HG02852 (cell line): ENCODE measurements around the gene ZNF20.
A peak's percentile ranks its signal among the peaks of the same experiment; 100 is the strongest.

Source experiments
- ATAC-seq: cut with Tn5 transposase; IDR thresholded peaks from one replicate; pipeline ENCODE4 v1.9.1; 2021; ENCODE audit warnings: mild to moderate bottlenecking, moderate library complexity; ENCODE audit not compliant: unreplicated experiment

Gene ZNF20

GRCh38 chr19:12139885-12140544 is at the start of gene ZNF20:
TSS of gene ZNF20 (minus strand) at chr19:12140350. CDS start at chr19:12140182, 168 bp downstream.
- peak; percentile 89 for ATAC-seq

- no peak for ATAC-seq
Measured at GRCh38 chr19:12187625-12188024, 47.5 kb upstream of the ZNF20 start.

GRCh38 chr19:12180377-12180776 is 40.2 kb upstream of the ZNF20 start:
- ATAC-seq, result no peak

- no peak for ATAC-seq
Measured at GRCh38 chr19:12166626-12167025, 26.5 kb upstream of the ZNF20 start.

- ATAC-seq, result no peak
Measured at GRCh38 chr19:12163826-12164225, 23.7 kb upstream of the ZNF20 start.

GRCh38 chr19:12162882-12163806 is 23.0 kb upstream of the ZNF20 start, which contains the start of gene ZNF136:
TSS of gene ZNF136 (plus strand) at chr19:12163096. CDS start at chr19:12163204, 108 bp downstream.
- peak; percentile 91 for ATAC-seq

GRCh38 chr19:12162513-12162881 is 22.3 kb upstream of the ZNF20 start:
- ATAC-seq, result peak; percentile 20

- no peak for ATAC-seq
Measured at GRCh38 chr19:12159773-12160414, 19.7 kb upstream of the ZNF20 start.

- no peak for ATAC-seq
Measured at GRCh38 chr19:12156223-12157058, 16.3 kb upstream of the ZNF20 start, which contains the start of gene ZNF625. TSS of gene ZNF625 (minus strand) at chr19:12156734. CDS start at chr19:12156558, 176 bp downstream.

- ATAC-seq, result no peak
Measured at GRCh38 chr19:12155324-12155860, 15.2 kb upstream of the ZNF20 start.

- ATAC-seq, result no peak
Measured at GRCh38 chr19:12145348-12145747, 5.2 kb upstream of the ZNF20 start.

- no peak for ATAC-seq
Measured at GRCh38 chr19:12141405-12141736, 1.2 kb upstream of the ZNF20 start.

GRCh38 chr19:12140545-12141404 is 625 bp upstream of the ZNF20 start:
- ATAC-seq, result no peak

- ATAC-seq, result no peak
Measured at GRCh38 chr19:12139269-12139668, 881 bp downstream of the ZNF20 start.

- ATAC-seq, result no peak
Measured at GRCh38 chr19:12137221-12137940, 2.8 kb downstream of the ZNF20 start.

GRCh38 chr19:12133069-12133468 is 7.1 kb downstream of the ZNF20 start:
- no peak for ATAC-seq

GRCh38 chr19:12126707-12127106 is 13.4 kb downstream of the ZNF20 start:
- ATAC-seq, result no peak

GRCh38 chr19:12117201-12117970 is 22.8 kb downstream of the ZNF20 start:
- ATAC-seq, result no peak
